ENCODE data around the gene KAZALD1.

KAZALD1 gene

DNA sequence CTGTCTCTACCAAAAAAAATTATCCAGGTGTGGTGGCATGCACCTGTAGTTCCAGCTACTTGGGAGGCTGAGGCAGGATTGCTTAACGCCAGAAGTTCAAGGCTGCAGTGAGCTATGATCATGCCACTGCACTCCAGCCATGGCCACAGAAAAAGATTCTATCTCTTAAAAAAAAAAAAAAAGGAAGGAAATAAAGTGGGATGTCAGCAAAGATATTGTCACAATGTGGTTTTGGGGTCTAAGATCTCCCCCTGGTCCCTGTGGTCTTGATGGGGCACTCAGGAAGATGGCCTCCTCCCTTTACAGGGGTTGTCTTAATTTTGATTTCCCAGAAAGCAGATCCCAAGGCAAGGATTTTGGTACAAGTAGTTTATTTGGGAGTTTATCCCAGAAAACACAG, 7.4 kb upstream of the KAZALD1 start:
- TF ChIP-seq INSM2 (tag by site-specific recombination; IDR thresholded peaks at IDR 0.05) (no peak), ZNF580 (tag by site-specific recombination; IDR thresholded peaks at IDR 0.05) (no peak), KLF9 (tag by site-specific recombination; IDR thresholded peaks at IDR 0.05; ENCODE audit: low read depth) (no peak), MEIS1 (CRISPR knock-in tag; IDR thresholded peaks at IDR 0.05; ENCODE audit: borderline replicate concordance) (no peak), ZNF10 (tag by site-specific recombination; IDR thresholded peaks at IDR 0.05) (no peak), ZFP3 (tag by site-specific recombination; IDR thresholded peaks at IDR 0.05; ENCODE audit: low read depth) (no peak), KLF10 (tag by site-specific recombination; IDR thresholded peaks at IDR 0.05) (no peak), ZFP37 (tag by site-specific recombination; IDR thresholded peaks at IDR 0.05) (no peak), ZFP41 (tag by site-specific recombination; IDR thresholded peaks at IDR 0.05; ENCODE audit: borderline replicate concordance) (no peak), ZNF449 (tag by site-specific recombination; IDR thresholded peaks at IDR 0.05) (no peak), ZNF324 (tag by site-specific recombination; IDR thresholded peaks at IDR 0.05) (no peak), ZNF157 (tag by site-specific recombination; IDR thresholded peaks at IDR 0.05) (no peak), ZNF560 (tag by site-specific recombination; IDR thresholded peaks at IDR 0.05; ENCODE audit: borderline replicate concordance) (no peak), RBAK (tag by site-specific recombination; IDR thresholded peaks at IDR 0.05) (no peak)
- TF ChIP-seq, protein P1, sequence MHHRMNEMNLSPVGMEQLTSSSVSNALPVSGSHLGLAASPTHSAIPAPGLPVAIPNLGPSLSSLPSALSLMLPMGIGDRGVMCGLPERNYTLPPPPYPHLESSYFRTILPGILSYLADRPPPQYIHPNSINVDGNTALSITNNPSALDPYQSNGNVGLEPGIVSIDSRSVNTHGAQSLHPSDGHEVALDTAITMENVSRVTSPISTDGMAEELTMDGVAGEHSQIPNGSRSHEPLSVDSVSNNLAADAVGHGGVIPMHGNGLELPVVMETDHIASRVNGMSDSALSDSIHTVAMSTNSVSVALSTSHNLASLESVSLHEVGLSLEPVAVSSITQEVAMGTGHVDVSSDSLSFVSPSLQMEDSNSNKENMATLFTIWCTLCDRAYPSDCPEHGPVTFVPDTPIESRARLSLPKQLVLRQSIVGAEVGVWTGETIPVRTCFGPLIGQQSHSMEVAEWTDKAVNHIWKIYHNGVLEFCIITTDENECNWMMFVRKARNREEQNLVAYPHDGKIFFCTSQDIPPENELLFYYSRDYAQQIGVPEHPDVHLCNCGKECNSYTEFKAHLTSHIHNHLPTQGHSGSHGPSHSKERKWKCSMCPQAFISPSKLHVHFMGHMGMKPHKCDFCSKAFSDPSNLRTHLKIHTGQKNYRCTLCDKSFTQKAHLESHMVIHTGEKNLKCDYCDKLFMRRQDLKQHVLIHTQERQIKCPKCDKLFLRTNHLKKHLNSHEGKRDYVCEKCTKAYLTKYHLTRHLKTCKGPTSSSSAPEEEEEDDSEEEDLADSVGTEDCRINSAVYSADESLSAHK (tag by site-specific recombination; IDR thresholded peaks at IDR 0.05), result no peak
- TF ChIP-seq, protein P2, sequence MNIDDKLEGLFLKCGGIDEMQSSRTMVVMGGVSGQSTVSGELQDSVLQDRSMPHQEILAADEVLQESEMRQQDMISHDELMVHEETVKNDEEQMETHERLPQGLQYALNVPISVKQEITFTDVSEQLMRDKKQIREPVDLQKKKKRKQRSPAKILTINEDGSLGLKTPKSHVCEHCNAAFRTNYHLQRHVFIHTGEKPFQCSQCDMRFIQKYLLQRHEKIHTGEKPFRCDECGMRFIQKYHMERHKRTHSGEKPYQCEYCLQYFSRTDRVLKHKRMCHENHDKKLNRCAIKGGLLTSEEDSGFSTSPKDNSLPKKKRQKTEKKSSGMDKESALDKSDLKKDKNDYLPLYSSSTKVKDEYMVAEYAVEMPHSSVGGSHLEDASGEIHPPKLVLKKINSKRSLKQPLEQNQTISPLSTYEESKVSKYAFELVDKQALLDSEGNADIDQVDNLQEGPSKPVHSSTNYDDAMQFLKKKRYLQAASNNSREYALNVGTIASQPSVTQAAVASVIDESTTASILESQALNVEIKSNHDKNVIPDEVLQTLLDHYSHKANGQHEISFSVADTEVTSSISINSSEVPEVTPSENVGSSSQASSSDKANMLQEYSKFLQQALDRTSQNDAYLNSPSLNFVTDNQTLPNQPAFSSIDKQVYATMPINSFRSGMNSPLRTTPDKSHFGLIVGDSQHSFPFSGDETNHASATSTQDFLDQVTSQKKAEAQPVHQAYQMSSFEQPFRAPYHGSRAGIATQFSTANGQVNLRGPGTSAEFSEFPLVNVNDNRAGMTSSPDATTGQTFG (tag by site-specific recombination; IDR thresholded peaks at IDR 0.05; ENCODE audit: borderline replicate concordance), result no peak
- TF ChIP-seq, protein P3, sequence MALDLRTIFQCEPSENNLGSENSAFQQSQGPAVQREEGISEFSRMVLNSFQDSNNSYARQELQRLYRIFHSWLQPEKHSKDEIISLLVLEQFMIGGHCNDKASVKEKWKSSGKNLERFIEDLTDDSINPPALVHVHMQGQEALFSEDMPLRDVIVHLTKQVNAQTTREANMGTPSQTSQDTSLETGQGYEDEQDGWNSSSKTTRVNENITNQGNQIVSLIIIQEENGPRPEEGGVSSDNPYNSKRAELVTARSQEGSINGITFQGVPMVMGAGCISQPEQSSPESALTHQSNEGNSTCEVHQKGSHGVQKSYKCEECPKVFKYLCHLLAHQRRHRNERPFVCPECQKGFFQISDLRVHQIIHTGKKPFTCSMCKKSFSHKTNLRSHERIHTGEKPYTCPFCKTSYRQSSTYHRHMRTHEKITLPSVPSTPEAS (tag by site-specific recombination; IDR thresholded peaks at IDR 0.05), result no peak

More for the DNA sequence above, 7.4 kb upstream of the KAZALD1 start:
- H3K4me3 ChIP-seq (ENCODE audit: low read depth, low read length), result no peak overlapping the region
- CTCF ChIA-PET, result interaction anchor here (0.6 to 7.0 kb wide), 6 partner anchors 12 to 830 kb away, joined by 3 to 96 read pairs (median 7); no protein-coding TSS in a partner anchor
- H3K4me1 ChIP-seq (ENCODE audit: control insufficient read depth, insufficient read depth, low read length), result peaks cover 6% of the 10 kb centered on the region
- POLR2A ChIA-PET, result interaction anchor here (1.0 kb wide), 1 partner anchor 11 kb away, joined by 5 read pairs; no protein-coding TSS in a partner anchor
- peaks cover 13 to 21% of the 10 kb centered on the region in 2 experiments; a peak in 2 of 3 replicates for H3K36me3 ChIP-seq (ENCODE audit: control insufficient read depth in 2 of 2, insufficient read depth in 1 of 2, low read length in 2 of 2)
- no peaks in the 10 kb centered on the region for H3K9me3 ChIP-seq (ENCODE audit: control insufficient read depth, insufficient read depth, low read depth, low read length)
- H3K27ac ChIP-seq (ENCODE audit: extremely low read depth, low read depth, low read length), result no peak overlapping the region

Measured in HEK293 (cell line).